ENCODE measurements around the gene WDFY4.

WDFY4 gene

GRCh38 chr10:48768144-48768766, 83.6 kb downstream of the WDFY4 start:
- DNase-seq (ENCODE audit: low read depth): no peak
- H3K4me3 ChIP-seq (ENCODE audit: low read length): no peak overlapping the region
- no peak for TF ChIP-seq CTCF (conservative IDR thresholded peaks at IDR 0.05; ENCODE audit: low read depth, low read length)

- no peak for TF ChIP-seq CTCF (conservative IDR thresholded peaks at IDR 0.05; ENCODE audit: low read depth, low read length)
- DNase-seq (ENCODE audit: low read depth): no peak
- H3K4me3 ChIP-seq (ENCODE audit: low read length): no peak overlapping the region
Observed at GRCh38 chr10:48768926-48769325, 84.3 kb downstream of the WDFY4 start.

- DNase-seq (ENCODE audit: low read depth): no peak
Observed at GRCh38 chr10:48769706-48770435, 85.2 kb downstream of the WDFY4 start.

GRCh38 chr10:48770561-48771089, 86.0 kb downstream of the WDFY4 start:
- DNase-seq (ENCODE audit: low read depth): no peak
- no peak for TF ChIP-seq CTCF (conservative IDR thresholded peaks at IDR 0.05; ENCODE audit: low read depth, low read length)
- no peak overlapping the region for H3K4me3 ChIP-seq (ENCODE audit: low read length)

More at GRCh38 chr10:48769706-48770435, 85.2 kb downstream of the WDFY4 start:
- TF ChIP-seq CTCF (conservative IDR thresholded peaks at IDR 0.05; ENCODE audit: low read depth, low read length): no peak
- no peak overlapping the region for H3K4me3 ChIP-seq (ENCODE audit: low read length)

GRCh38 chr10:48771234-48771633, 86.6 kb downstream of the WDFY4 start:
- no peak for DNase-seq (ENCODE audit: low read depth)
- H3K4me3 ChIP-seq (ENCODE audit: low read length): no peak overlapping the region
- no peak for TF ChIP-seq CTCF (conservative IDR thresholded peaks at IDR 0.05; ENCODE audit: low read depth, low read length)

GRCh38 chr10:48772059-48772458, 87.4 kb downstream of the WDFY4 start:
- TF ChIP-seq CTCF (conservative IDR thresholded peaks at IDR 0.05; ENCODE audit: low read depth, low read length): no peak
- H3K4me3 ChIP-seq (ENCODE audit: low read length): no peak overlapping the region
- no peak for DNase-seq (ENCODE audit: low read depth)

GRCh38 chr10:48773580-48773979, 88.9 kb downstream of the WDFY4 start:
- DNase-seq (ENCODE audit: low read depth): no peak
- TF ChIP-seq CTCF (conservative IDR thresholded peaks at IDR 0.05; ENCODE audit: low read depth, low read length): no peak
- no peak overlapping the region for H3K4me3 ChIP-seq (ENCODE audit: low read length)

Data from retinal pigment epithelial cell (primary cell).